OCI-M2 (cell line): ENCODE data around the gene ECHDC1.
A peak's percentile ranks its signal among the peaks of the same experiment; 100 is the strongest.
"Not testable (repeated sequence)": the region's sequence is repeated elsewhere in the genome, so short reads cannot be mapped to it uniquely, and the experiment has no call there.

Experiments used
- DNase-seq: peaks from one replicate; lab custom pipeline; 2025; ENCODE audit not compliant: unreplicated experiment; lab: John Stamatoyannopoulos, UW

ECHDC1 gene, protein sequence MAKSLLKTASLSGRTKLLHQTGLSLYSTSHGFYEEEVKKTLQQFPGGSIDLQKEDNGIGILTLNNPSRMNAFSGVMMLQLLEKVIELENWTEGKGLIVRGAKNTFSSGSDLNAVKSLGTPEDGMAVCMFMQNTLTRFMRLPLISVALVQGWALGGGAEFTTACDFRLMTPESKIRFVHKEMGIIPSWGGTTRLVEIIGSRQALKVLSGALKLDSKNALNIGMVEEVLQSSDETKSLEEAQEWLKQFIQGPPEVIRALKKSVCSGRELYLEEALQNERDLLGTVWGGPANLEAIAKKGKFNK

DNA sequence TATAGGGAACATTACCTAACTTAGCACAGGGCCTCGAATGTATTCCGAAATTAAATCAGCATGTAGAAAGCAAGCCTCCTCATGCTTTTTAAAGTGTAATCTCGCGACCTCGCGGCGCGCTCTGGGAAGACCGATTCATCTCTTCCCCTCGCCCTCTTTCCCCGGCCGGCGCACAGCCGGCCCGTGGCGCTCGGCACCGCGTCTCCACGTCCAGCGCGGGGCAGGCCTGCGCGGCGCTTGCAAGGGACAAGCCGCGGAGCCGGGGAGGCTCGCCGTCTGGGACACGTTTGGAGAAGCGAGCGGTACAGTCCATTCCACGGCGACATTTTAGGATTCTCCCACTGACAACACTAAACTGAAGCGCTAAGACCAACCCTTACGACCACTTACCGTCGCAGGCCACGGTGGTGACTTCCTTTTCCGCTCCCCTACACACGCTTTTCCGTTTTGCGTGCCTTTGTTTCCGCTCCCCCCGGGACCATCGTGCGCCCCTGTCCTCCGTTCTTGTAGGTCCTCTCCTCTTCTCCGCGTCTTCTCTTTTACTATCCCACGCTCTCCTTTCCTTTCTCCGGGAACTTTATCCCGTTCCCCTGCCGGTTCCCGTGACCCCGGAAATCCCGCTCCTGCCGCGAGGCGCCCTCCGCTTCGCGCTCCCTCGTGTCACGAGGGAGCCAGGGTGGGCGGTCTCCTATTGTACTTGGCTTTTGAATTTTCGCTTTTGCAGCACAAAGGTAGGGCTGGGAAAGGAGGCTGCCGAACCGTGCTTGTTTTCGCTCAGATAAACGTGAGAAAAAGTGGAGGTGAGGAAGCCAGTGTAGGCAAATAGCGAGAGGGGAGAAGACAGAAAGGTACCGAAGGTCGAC is at the start of gene ECHDC1:
Gene ECHDC1 (minus strand): TSS at position 664 of the 863 bp plus-strand sequence. CDS start 12,581 bp downstream, outside the sequence.
- peak; percentile 36 for DNase-seq

- no peak for DNase-seq
These were observed 48.9 kb upstream of the ECHDC1 start for GRCh38 chr6:127392301-127392700.

GRCh38 chr6:127391094-127391953 is 47.9 kb upstream of the ECHDC1 start:
- no peak for DNase-seq

DNA sequence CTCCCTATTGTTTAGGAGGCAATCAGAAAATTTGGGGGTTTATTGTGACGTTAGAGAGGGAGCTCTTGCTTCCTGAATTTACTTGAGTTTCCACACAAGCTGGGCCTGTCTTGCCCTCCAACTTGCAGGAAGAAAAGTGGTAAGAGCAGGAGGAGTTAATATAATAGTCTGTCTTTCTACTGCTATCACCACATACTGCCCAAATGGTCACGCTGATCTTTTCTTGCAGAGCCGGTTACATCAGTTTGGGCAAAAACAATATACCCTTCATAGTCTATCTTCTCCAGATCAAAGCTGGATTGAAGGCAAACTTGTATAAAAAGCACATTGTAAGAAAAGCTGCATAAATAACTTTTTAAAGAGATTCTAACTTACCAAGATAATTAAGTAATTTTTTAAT is 46.3 kb upstream of the ECHDC1 start:
- no peak for DNase-seq

- DNase-seq: no peak
These were observed 42.4 kb upstream of the ECHDC1 start for GRCh38 chr6:127385668-127386430.

DNA sequence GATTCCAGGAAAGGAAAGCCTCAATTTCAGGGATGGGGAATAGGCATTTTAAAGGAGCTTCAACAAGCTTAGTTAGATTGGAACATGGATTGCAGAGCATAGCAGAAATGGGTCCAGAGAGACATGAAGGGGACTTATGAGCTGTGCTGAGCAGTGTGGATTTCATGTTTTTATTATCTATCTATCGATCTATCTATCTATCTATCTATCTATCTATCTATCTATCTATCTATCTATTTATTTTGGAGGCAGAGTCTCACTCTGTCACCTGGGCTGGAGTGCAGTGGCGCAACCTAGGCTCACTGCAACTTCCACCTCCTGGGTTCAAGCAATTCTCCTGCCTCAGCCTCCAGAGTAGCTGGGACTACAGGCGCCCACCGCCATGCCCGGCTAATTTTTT is 41.4 kb upstream of the ECHDC1 start:
- not testable (repeated sequence) for DNase-seq

GRCh38 chr6:127383988-127384387 is 40.6 kb upstream of the ECHDC1 start:
- DNase-seq: no peak

DNA sequence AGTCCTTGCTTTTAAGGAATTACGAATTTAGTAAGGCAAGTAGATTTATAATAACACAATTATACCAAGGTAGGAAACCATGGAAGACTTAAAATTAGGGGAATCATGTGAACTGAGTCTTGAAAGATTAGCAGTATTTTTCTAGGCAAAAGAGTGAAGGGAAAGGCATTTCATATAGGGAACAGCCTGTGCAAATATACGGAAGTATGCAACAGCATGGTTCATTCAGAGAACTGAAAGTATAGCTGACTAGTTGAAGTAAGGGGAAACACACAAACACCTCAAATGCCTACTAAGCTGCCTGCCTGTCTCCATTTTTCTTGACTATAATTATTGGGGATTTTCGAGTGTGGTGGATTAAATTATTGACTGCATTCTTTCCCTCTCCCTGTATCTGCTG is 39.0 kb upstream of the ECHDC1 start:
- DNase-seq: no peak

DNA sequence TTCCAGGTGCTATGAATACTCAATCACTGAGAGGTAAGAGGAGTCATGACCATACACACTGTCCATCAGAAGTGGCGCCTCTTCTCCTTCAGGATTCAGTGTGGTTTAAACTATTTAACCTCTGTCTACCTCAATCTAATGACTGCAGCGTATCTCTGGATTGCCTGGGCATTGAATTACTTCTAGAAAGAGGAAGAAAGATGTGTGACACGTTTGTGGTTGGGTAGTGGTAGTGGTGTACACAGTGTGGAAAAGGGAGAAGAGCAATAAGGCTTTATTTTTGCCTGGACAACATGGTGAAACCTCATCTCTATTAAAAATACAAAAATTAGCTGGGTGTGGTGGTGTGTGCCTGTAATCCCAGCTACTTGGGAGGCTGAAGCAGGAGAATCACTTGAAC is 38.0 kb upstream of the ECHDC1 start:
- DNase-seq: no peak

- no peak for DNase-seq
These were observed 33.3 kb upstream of the ECHDC1 start for GRCh38 chr6:127376685-127377084.

GRCh38 chr6:127367023-127367375 is 23.6 kb upstream of the ECHDC1 start:
- no peak for DNase-seq

- no peak for DNase-seq
These were observed 23.0 kb upstream of the ECHDC1 start for GRCh38 chr6:127366282-127367022.

- no peak for DNase-seq
These were observed 22.5 kb upstream of the ECHDC1 start for GRCh38 chr6:127365874-127366273.

- DNase-seq: no peak
These were observed 9.1 kb upstream of the ECHDC1 start for GRCh38 chr6:127352524-127352923.

- DNase-seq: no peak
These were observed 6.6 kb upstream of the ECHDC1 start for GRCh38 chr6:127349980-127350379.

- no peak for DNase-seq
These were observed 4.7 kb upstream of the ECHDC1 start for GRCh38 chr6:127348028-127348661.

DNA sequence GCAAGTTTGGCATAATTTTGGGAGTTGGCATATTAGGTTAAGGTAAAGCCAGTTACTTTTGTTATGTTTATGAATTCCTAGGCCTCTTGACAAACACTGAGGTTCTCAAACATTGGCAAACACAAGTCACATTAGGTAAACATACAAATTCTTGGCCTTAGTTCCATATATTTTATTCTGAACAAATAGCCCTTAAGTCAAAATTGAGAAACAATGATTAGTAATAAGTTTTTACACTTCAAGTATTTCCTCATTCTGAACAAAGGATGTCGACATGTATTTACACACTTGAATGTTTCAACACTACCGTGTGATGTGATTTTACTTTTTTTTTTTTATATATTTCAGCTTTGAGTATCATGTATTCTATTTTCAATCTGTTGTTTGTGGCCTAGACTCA is 3.8 kb upstream of the ECHDC1 start:
- no peak for DNase-seq

- no peak for DNase-seq
These were observed 2.1 kb upstream of the ECHDC1 start for GRCh38 chr6:127345521-127345920.

- DNase-seq: no peak
These were observed 625 bp upstream of the ECHDC1 start for GRCh38 chr6:127343809-127344659.
